MM.1S (cell line): ENCODE data around the gene TRAF3.

Source experiments
- EZH2 ChIP-seq: fragments of 300-600 bp; sonication (generic); optimal IDR thresholded peaks from 2 replicates; pipeline ENCODE3; 2017; ENCODE audit warnings: low read depth, mild to moderate bottlenecking, antibody characterized with exemption, low read length, mixed read lengths
- EZH2phosphoT487 ChIP-seq: fragments of 300-600 bp; sonication (generic); IDR thresholded peaks from 2 replicates; pipeline ENCODE4 v1.6.1; 2018; ENCODE audit warnings: antibody characterized with exemption, low read length
- TF ChIP-seq, protein P1 (sequence below): fragments of 300-600 bp; sonication (generic); IDR thresholded peaks from 2 replicates; pipeline ENCODE4 v1.5.1; 2016; ENCODE audit warnings: antibody characterized with exemption, low read length, mixed read lengths

DNA sequence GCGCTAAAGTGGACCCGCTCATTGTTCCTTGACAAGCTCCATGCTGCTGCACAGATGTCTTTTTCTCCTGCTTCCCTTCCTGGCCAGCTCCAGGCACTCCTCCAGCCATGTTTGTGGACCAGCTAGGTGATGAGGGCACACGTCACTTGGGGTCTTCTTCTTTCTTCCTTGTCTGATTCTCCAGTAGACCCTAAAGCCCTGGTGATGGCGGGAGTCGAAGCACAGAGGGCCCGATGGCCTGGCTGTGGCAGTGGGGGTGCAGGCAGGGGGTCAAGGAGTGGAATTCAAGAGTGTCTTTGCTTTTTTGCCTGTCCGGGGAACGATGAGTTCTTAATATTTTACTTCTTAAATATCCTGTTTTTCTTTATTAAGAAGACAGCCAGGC lies 122.3 kb downstream of the TRAF3 start:
- no peak for TF ChIP-seq EZH2phosphoT487
- TF ChIP-seq, protein P1, sequence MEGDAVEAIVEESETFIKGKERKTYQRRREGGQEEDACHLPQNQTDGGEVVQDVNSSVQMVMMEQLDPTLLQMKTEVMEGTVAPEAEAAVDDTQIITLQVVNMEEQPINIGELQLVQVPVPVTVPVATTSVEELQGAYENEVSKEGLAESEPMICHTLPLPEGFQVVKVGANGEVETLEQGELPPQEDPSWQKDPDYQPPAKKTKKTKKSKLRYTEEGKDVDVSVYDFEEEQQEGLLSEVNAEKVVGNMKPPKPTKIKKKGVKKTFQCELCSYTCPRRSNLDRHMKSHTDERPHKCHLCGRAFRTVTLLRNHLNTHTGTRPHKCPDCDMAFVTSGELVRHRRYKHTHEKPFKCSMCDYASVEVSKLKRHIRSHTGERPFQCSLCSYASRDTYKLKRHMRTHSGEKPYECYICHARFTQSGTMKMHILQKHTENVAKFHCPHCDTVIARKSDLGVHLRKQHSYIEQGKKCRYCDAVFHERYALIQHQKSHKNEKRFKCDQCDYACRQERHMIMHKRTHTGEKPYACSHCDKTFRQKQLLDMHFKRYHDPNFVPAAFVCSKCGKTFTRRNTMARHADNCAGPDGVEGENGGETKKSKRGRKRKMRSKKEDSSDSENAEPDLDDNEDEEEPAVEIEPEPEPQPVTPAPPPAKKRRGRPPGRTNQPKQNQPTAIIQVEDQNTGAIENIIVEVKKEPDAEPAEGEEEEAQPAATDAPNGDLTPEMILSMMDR = no peak
- no peak for TF ChIP-seq EZH2
